Neural crest cell (in vitro differentiated cells): ENCODE measurements around the gene HK3. TPM values are rescaled to one million over a fixed set of nuclear protein-coding genes. Genes with fewer than 3 reads are reported as not detected.

Source experiments
- DNase-seq: peaks from one replicate; pipeline ENCODE4 v3.0.0; 2021; ENCODE audit warnings: low read depth, mixed read lengths, low spot score
- H3K27ac Mint-ChIP-seq: one replicate; pipeline ENCODE4 v1.8.0; 2021; ENCODE audit warnings: mild to moderate bottlenecking, mixed read lengths; ENCODE audit not compliant: unreplicated experiment
- H3K27me3 Mint-ChIP-seq: 2 replicates; pipeline ENCODE4 v1.8.0; 2021; ENCODE audit warnings: low read depth, mild to moderate bottlenecking, mixed read lengths
- H3K36me3 Mint-ChIP-seq: 2 replicates; pipeline ENCODE4 v1.8.0; 2021; ENCODE audit warnings: low read depth, mild to moderate bottlenecking, mixed read lengths
- H3K4me1 Mint-ChIP-seq: 2 replicates; pipeline ENCODE4 v1.8.0; 2021; ENCODE audit warnings: mixed read lengths
- H3K4me3 Mint-ChIP-seq: one replicate; pipeline ENCODE4 v1.8.0; 2021; ENCODE audit warnings: mild to moderate bottlenecking, mixed read lengths
- H3K9me3 Mint-ChIP-seq: 2 replicates; pipeline ENCODE4 v1.8.0; 2021; ENCODE audit warnings: mixed read lengths
- total RNA-seq: library from RNA; stranded (reverse); gene quantifications from 2 replicates; pipeline ENCODE4 v1.2.1, GENCODE V29; 2021
- TF ChIP-seq, protein P1 (sequence below): fragments of 200-600 bp; sonication (generic); conservative IDR thresholded peaks from 2 replicates; pipeline ENCODE4 v1.5.0; 2021; ENCODE audit warnings: antibody characterized with exemption, mild to moderate bottlenecking

Gene HK3
- total RNA-seq, 1 donor from 2014 or later, result not detected

DNA sequence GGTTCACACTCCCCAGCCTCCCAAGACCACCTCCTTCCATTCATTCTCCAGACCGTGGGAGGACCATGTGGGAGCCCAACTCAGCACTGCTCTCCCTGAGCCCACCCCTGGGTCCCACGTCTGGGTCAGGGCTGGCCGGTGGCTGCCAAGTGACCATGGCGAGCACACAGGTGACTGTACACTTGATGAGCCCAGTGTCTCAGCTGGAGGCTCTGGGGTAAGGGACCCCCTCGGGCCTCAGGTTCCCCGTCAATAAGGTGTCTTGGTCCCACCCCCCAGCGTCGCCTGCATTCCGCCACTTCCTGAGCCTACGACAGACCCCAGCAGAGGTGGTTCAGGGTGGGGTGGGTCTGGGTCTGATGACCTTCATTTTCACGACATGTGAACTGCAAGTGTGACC is 38.8 kb downstream of the HK3 start:
- Mint-ChIP-seq H3K36me3 (no peaks in the 10 kb centered on the region), H3K9me3 (no peaks in the 10 kb centered on the region), H3K4me3 (no peak overlapping the region), H3K4me1 (peaks cover 6% of the 10 kb centered on the region), H3K27me3 (peaks cover 23% of the 10 kb centered on the region), H3K27ac (no peak overlapping the region)
- DNase-seq, result no peak
- TF ChIP-seq, protein P1, sequence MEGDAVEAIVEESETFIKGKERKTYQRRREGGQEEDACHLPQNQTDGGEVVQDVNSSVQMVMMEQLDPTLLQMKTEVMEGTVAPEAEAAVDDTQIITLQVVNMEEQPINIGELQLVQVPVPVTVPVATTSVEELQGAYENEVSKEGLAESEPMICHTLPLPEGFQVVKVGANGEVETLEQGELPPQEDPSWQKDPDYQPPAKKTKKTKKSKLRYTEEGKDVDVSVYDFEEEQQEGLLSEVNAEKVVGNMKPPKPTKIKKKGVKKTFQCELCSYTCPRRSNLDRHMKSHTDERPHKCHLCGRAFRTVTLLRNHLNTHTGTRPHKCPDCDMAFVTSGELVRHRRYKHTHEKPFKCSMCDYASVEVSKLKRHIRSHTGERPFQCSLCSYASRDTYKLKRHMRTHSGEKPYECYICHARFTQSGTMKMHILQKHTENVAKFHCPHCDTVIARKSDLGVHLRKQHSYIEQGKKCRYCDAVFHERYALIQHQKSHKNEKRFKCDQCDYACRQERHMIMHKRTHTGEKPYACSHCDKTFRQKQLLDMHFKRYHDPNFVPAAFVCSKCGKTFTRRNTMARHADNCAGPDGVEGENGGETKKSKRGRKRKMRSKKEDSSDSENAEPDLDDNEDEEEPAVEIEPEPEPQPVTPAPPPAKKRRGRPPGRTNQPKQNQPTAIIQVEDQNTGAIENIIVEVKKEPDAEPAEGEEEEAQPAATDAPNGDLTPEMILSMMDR, result no peak

DNA sequence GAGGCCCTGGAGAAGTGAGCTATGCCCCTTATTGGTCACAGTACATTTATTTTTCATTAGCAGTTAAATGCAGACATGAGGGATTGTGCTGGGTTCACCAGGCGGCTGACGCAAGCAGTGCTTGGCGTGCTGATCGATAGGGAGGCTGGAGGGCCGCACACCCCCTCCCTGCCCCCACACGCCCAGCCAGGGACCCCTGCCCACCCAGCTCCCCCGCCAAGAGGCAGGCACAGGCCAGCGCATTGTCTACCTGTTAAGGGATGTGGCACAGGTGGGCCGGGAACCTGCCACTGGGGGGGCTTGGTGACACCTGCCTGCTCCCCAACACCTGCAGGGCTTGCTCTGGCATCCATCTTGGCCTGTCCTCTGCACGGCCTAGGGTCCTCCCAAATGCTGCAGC is 39.2 kb downstream of the HK3 start:
- Mint-ChIP-seq H3K4me3 (no peak overlapping the region), H3K9me3 (no peaks in the 10 kb centered on the region), H3K36me3 (no peaks in the 10 kb centered on the region), H3K27ac (no peak overlapping the region), H3K27me3 (peaks cover 21% of the 10 kb centered on the region), H3K4me1 (peaks cover 6% of the 10 kb centered on the region)
- no peak for DNase-seq
- TF ChIP-seq, protein P1, result no peak

DNA sequence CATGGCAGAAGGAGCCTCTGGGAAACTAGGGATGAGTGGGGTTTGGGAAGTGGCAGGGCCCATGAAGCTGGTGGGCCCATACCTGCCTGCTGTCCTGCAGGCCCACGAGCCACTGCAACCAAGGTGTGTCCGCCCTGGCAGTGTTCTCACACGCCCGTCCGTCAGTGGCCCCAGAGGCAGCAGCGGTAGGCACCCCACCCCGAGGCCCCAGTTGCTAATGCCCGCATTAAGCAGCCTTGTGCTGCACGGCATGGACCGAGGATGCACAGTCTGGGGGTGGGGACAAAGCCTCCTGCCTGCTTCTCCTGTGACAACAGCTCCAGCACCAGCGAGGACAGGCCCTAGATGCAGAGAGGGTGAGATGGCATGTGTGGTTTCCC is 41.3 kb downstream of the HK3 start:
- Mint-ChIP-seq H3K4me3 (no peak overlapping the region), H3K4me1 (peaks cover 4% of the 10 kb centered on the region)
- TF ChIP-seq, protein P1, result no peak

DNA sequence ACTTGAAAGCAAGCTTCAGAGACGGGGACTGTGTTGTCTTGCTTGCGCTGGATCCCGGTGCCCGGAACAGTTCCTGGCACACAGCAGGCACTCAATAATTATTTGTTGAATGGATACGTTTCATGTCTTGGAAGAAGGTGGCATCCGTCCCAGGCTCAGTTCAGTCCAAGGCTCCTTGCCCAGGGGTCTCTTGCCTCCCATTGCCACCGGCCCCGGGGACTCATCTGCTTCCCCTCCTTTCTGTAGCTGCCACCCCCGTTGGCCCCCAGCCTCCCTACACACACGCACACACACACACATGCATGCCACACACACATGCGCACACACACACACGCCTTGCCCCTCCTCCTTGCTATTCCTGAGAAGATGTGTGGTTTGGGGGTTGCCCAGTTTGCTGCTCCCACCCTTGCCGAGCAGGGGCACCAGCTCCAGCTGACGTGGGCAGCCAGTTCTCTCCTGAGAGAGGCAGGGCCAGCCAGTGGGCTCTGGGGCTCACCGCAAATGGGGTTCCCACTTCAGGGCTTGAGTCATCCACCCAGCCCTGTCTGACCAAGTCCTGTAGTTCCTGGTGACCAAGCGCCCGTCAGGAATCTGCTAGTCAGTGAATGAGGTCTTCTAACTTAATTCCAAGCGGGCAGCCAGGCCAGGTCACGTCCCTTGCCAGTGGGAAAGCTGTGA is 41.8 kb downstream of the HK3 start:
- Mint-ChIP-seq H3K4me1 (peaks cover 3% of the 10 kb centered on the region), H3K9me3 (no peaks in the 10 kb centered on the region), H3K4me3 (no peak overlapping the region), H3K36me3 (no peaks in the 10 kb centered on the region), H3K27ac (no peak overlapping the region), H3K27me3 (peaks cover 23% of the 10 kb centered on the region)
- no peak for DNase-seq
- TF ChIP-seq, protein P1, result no peak

More for the DNA sequence above, 41.3 kb downstream of the HK3 start:
- DNase-seq, result no peak
- peaks cover 21% of the 10 kb centered on the region for H3K27me3 Mint-ChIP-seq
- no peaks in the 10 kb centered on the region for H3K36me3 Mint-ChIP-seq
- H3K27ac Mint-ChIP-seq, result no peak overlapping the region
- H3K9me3 Mint-ChIP-seq, result no peaks in the 10 kb centered on the region

DNA sequence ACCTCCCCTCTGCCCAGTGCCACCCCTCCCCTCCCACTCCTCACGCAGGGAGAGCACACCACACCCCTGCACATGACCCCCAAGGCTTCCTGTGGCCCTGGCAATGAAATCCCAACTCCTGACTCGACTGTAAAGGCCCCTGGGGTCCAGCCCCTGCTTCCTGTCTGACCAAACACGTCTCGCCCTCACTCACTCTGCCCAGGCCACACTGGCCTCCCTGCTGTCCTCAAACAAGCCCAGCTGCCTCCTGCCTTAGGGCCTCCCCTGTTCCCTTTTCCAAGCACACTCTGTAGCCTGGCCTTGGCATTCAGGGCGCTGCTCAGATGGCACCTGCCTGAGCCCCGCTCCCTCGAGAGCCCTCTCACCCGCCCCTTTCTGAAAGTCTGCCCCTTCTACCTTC is 42.4 kb downstream of the HK3 start:
- no peak for DNase-seq
- Mint-ChIP-seq H3K4me3 (no peak overlapping the region), H3K27me3 (peaks cover 23% of the 10 kb centered on the region), H3K36me3 (no peaks in the 10 kb centered on the region), H3K4me1 (peaks cover 3% of the 10 kb centered on the region), H3K9me3 (no peaks in the 10 kb centered on the region), H3K27ac (no peak overlapping the region)
- TF ChIP-seq, protein P1, result no peak
